ENCODE results near the gene GORASP2.

The GORASP2 gene

GRCh38 chr2:170924969-170925368 lies 4.1 kb upstream of the GORASP2 start:
- DNase-seq, result no peak

- no peak for DNase-seq
These were observed 3.1 kb upstream of the GORASP2 start for GRCh38 chr2:170925923-170926322.

GRCh38 chr2:170926743-170927297 lies 2.2 kb upstream of the GORASP2 start:
- DNase-seq, result no peak

GRCh38 chr2:170928036-170928823 lies 823 bp upstream of the GORASP2 start:
- DNase-seq, result no peak

- peak; percentile 56 for DNase-seq
These were observed 615 bp downstream of the GORASP2 start for GRCh38 chr2:170929686-170930050.

- DNase-seq, result no peak
These were observed 1.3 kb downstream of the GORASP2 start for GRCh38 chr2:170930131-170930990.

- no peak for DNase-seq
These were observed 1.9 kb downstream of the GORASP2 start for GRCh38 chr2:170930991-170931266.

- DNase-seq, result no peak
These were observed 3.1 kb downstream of the GORASP2 start for GRCh38 chr2:170932166-170932565.

GRCh38 chr2:170932948-170933347 lies 3.9 kb downstream of the GORASP2 start:
- DNase-seq, result no peak

- no peak for DNase-seq
These were observed 8.8 kb downstream of the GORASP2 start for GRCh38 chr2:170937709-170938379.

GRCh38 chr2:170940066-170940465 lies 11.0 kb downstream of the GORASP2 start:
- no peak for DNase-seq

GRCh38 chr2:170942615-170943014 lies 13.6 kb downstream of the GORASP2 start:
- DNase-seq, result no peak

GRCh38 chr2:170943041-170943440 lies 14.0 kb downstream of the GORASP2 start:
- no peak for DNase-seq

- no peak for DNase-seq
These were observed 14.5 kb downstream of the GORASP2 start for GRCh38 chr2:170943596-170943995.

- DNase-seq, result no peak
These were observed 15.5 kb downstream of the GORASP2 start for GRCh38 chr2:170944545-170944944.

- DNase-seq, result no peak
These were observed 20.4 kb downstream of the GORASP2 start for GRCh38 chr2:170949415-170949814.

- no peak for DNase-seq
These were observed 21.2 kb downstream of the GORASP2 start for GRCh38 chr2:170950221-170950761.

GRCh38 chr2:170953941-170954340 lies 24.9 kb downstream of the GORASP2 start:
- DNase-seq, result no peak

- DNase-seq, result no peak
These were observed 34.3 kb downstream of the GORASP2 start for GRCh38 chr2:170963386-170963785.

- DNase-seq, result no peak
These were observed 36.6 kb downstream of the GORASP2 start for GRCh38 chr2:170965446-170966225.

GRCh38 chr2:170966648-170967396 lies 37.8 kb downstream of the GORASP2 start:
- DNase-seq, result no peak

GRCh38 chr2:170967553-170967952 lies 38.5 kb downstream of the GORASP2 start:
- no peak for DNase-seq

All from left hindlimb (tissue), 1 donor.